Measurements from ENCODE around the gene SLC25A38.
A peak's percentile ranks its signal among the peaks of the same experiment; 100 is the strongest.

The SLC25A38 gene

GRCh38 chr3:39378088-39378487 lies 5.1 kb upstream of the SLC25A38 start:
- peak; percentile 45 for DNase-seq (ENCODE audit: low read depth)

GRCh38 chr3:39378957-39379777 lies 4.0 kb upstream of the SLC25A38 start:
- no peak for DNase-seq (ENCODE audit: low read depth)

- no peak for DNase-seq (ENCODE audit: low read depth)
These were observed 3.4 kb upstream of the SLC25A38 start for GRCh38 chr3:39379778-39380155.

- DNase-seq (ENCODE audit: low read depth) = no peak
These were observed 1.7 kb upstream of the SLC25A38 start for GRCh38 chr3:39381432-39381831.

- peak; percentile 94 for DNase-seq (ENCODE audit: low read depth)
These were observed 903 bp downstream of the SLC25A38 start for GRCh38 chr3:39383881-39384664.

GRCh38 chr3:39384665-39385000 lies 1.5 kb downstream of the SLC25A38 start:
- no peak for DNase-seq (ENCODE audit: low read depth)

- no peak for DNase-seq (ENCODE audit: low read depth)
These were observed 2.4 kb downstream of the SLC25A38 start for GRCh38 chr3:39385456-39386090.

GRCh38 chr3:39386318-39386717 lies 3.1 kb downstream of the SLC25A38 start:
- no peak for DNase-seq (ENCODE audit: low read depth)

- DNase-seq (ENCODE audit: low read depth) = no peak
These were observed 4.3 kb downstream of the SLC25A38 start for GRCh38 chr3:39387411-39387975.

GRCh38 chr3:39388153-39388552 lies 5.0 kb downstream of the SLC25A38 start:
- DNase-seq (ENCODE audit: low read depth) = no peak

- no peak for DNase-seq (ENCODE audit: low read depth)
These were observed 5.6 kb downstream of the SLC25A38 start for GRCh38 chr3:39388741-39389248.

GRCh38 chr3:39390181-39390580 lies 7.0 kb downstream of the SLC25A38 start:
- DNase-seq (ENCODE audit: low read depth) = no peak

GRCh38 chr3:39396690-39397089 lies 13.5 kb downstream of the SLC25A38 start:
- DNase-seq (ENCODE audit: low read depth) = no peak

- no peak for DNase-seq (ENCODE audit: low read depth)
These were observed 15.5 kb downstream of the SLC25A38 start for GRCh38 chr3:39398700-39399099.

- DNase-seq (ENCODE audit: low read depth) = no peak
These were observed 18.8 kb downstream of the SLC25A38 start for GRCh38 chr3:39401983-39402382.

GRCh38 chr3:39404943-39405686 lies 21.9 kb downstream of the SLC25A38 start:
- DNase-seq (ENCODE audit: low read depth) = no peak

- no peak for DNase-seq (ENCODE audit: low read depth)
These were observed 22.7 kb downstream of the SLC25A38 start for GRCh38 chr3:39405687-39406367.

- peak; percentile 93 for DNase-seq (ENCODE audit: low read depth)
These were observed 23.4 kb downstream of the SLC25A38 start, which contains the start of gene RPSA for GRCh38 chr3:39406368-39407258. Gene RPSA (plus strand): TSS chr3:39406720. CDS start chr3:39407654, 934 bp downstream.

- no peak for DNase-seq (ENCODE audit: low read depth)
These were observed 24.1 kb downstream of the SLC25A38 start for GRCh38 chr3:39407259-39407629.
